Panc1 (cell line): ENCODE results near the gene MICAL2. TPM values are rescaled to one million over a fixed set of nuclear protein-coding genes. Genes with fewer than 3 reads are reported as not detected.

ENCODE experiments used
- ATAC-seq: fragments of 200-7000 bp; cut with Tn5 transposase; 2 replicates; pipeline ENCODE4 v1.9.1; 2020; ENCODE audit warnings: mild to moderate bottlenecking, moderate library complexity
- BruUV-seq: library from RNA; stranded (reverse); fragments of 400-500 nt; replicated peaks from 2 replicates; lab custom pipeline; 2021; lab: Mats Ljungman, UMichigan
- CTCF ChIA-PET: fragments of 300-600 bp; sonication (Branson Sonifier 250); formaldehyde crosslinking; loops from one replicate; lab custom pipeline; 2022; ENCODE audit warnings: antibody characterized with exemption; lab: Charles Lee
- POLR2A ChIA-PET: fragments of 300-600 bp; sonication (Branson Sonifier 250); formaldehyde crosslinking; loops from one replicate; lab custom pipeline; 2022; ENCODE audit warnings: antibody characterized with exemption; lab: Charles Lee
- DNase-seq: peaks from one replicate; pipeline ENCODE4 v3.0.0-alpha.2; 2010; ENCODE audit warnings: low read depth, low spot score
- H3K27ac ChIP-seq: 2 replicates; pipeline ENCODE4 v1.5.1; 2011; ENCODE audit warnings: mild to moderate bottlenecking, low read length, inconsistent platforms
- H3K27me3 ChIP-seq: fragments of 200-500 bp; sonication (Bioruptor generic); 2 replicates; pipeline ENCODE4 v1.6.0; 2014; ENCODE audit warnings: low read length, inconsistent platforms; ENCODE audit not compliant: control insufficient read depth, insufficient read depth
- H3K36me3 ChIP-seq: fragments of 200-500 bp; sonication (Bioruptor generic); 2 replicates; pipeline ENCODE4 v1.5.1; 2014; ENCODE audit warnings: inconsistent platforms, mild to moderate bottlenecking, low read length, moderate library complexity; ENCODE audit not compliant: control insufficient read depth, insufficient read depth
- H3K4me1 ChIP-seq: 2 replicates; pipeline ENCODE4 v1.5.1; 2011; ENCODE audit warnings: inconsistent platforms, mild to moderate bottlenecking, low read length, moderate library complexity; ENCODE audit not compliant: control insufficient read depth, insufficient read depth
- H3K4me3 ChIP-seq, 2 experiments: 2 replicates each; pipeline ENCODE4 v1.5.1; 2011 to 2012; ENCODE audit warnings: low read depth in 2 of 2, low read length in 2 of 2, mild to moderate bottlenecking in 2 of 2, inconsistent platforms in 1 of 2, moderate library complexity in 1 of 2
- H3K9me3 ChIP-seq: fragments of 200-500 bp; sonication (Bioruptor generic); 2 replicates; pipeline ENCODE4 v1.5.1; 2014; ENCODE audit warnings: low read depth, mild to moderate bottlenecking, inconsistent platforms, low read length, moderate library complexity; ENCODE audit not compliant: control insufficient read depth, insufficient read depth
- POLR2AphosphoS5 ChIP-seq: IDR thresholded peaks from 2 replicates; pipeline ENCODE4 v1.6.1; 2012; ENCODE audit warnings: mild to moderate bottlenecking, low read depth, low read length, moderate library complexity
- SIN3A ChIP-seq: IDR thresholded peaks from 2 replicates; pipeline ENCODE4 v1.6.1; 2012; ENCODE audit warnings: low read depth, mild to moderate bottlenecking, low read length, moderate library complexity, borderline replicate concordance; ENCODE audit not compliant: insufficient read depth
- TCF7L2 ChIP-seq: IDR thresholded peaks from 2 replicates; pipeline ENCODE4 v1.6.1; 2011; ENCODE audit warnings: mild to moderate bottlenecking, low read depth, low read length, inconsistent platforms
- in situ Hi-C: cut with HindIII; loops from 2 replicates; pipeline ENCODE4 v1.10.0; 2016; ENCODE audit warnings: low sequenced_read_pairs, low pct_unique_long_range_greater_than_20kb
- intact Hi-C: fragments of 100-400 bp; cut with micrococcal nuclease; formaldehyde crosslinking; loops from one replicate; pipeline ENCODE4 v1.10.0; 2022; ENCODE audit not compliant: unreplicated experiment
- total RNA-seq: library from RNA; stranded (reverse); gene quantifications from one replicate; pipeline ENCODE4 v1.2.1, GENCODE V29; 2021; ENCODE audit not compliant: unreplicated experiment
- TF ChIP-seq, protein P1 (sequence below): fragments of 450-650 bp; IDR thresholded peaks from 2 replicates; pipeline ENCODE4 v1.5.1; 2017; ENCODE audit warnings: mild to moderate bottlenecking
- TF ChIP-seq, protein P2 (sequence below), 2 experiments: IDR thresholded peaks; 2 replicates each; pipeline ENCODE4 v1.6.1; 2011 to 2012; ENCODE audit warnings: low read depth in 2 of 2, control low read depth in 1 of 2, low read length in 1 of 2, mild to moderate bottlenecking in 1 of 2, moderate library complexity in 1 of 2; ENCODE audit not compliant: insufficient read depth in 1 of 2

Gene MICAL2
- total RNA-seq, 1 experiment from 2014 or later: 199 TPM

DNA sequence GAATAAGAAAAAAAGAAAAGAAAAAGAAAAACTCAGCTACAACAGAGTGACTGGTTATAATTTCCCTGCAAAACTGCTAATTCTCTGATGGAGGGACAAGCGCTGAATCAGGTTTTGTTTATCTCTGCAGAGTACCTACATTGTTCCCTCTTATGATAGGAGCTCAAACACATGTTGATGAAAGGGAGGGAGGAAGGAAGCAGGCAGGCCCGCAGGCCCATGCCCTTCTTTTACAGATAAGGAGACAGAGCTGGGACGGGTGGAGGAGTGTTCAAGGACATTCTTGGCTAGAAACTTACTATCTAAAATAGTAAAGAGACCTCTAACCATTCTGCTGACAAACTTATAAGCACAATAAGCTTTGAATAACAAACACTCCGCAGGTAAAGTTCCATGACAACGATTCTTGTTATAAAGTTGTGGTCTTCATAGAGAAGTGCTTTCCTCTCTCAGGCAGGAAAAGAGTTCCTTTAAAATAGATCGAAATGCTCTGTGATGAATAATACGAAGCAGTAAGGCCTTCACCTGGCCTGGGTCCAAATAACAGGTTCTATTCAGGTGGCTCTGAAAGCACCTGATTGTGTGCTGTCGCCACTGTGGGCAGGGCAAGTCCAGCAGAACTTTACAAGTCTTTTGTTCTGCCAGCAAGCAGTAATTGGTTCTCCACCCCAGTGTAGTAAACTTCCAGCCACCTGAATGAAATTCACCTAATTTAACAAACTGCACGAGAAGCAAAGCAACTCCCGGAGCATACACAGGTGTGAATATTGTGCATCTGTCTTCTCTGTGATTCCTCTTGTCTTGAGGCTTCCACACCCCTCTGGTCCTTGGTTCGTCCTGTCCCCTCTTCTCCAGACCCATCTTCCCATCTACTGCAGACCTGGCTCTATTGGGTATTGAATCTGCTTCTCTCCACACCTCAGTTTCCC, 15.3 kb upstream of the MICAL2 start:
- ATAC-seq: no peak
- no peak for DNase-seq
- POLR2A ChIA-PET: no interaction called here
- no peak overlapping the region for H3K4me3 ChIP-seq
- H3K4me1 ChIP-seq: peaks cover 15% of the 10 kb centered on the region
- BruUV-seq: no TSS peak
- intact Hi-C loops: no loop called here
- no peaks in the 10 kb centered on the region for H3K36me3 ChIP-seq
- in situ Hi-C loops: no loop called here
- H3K9me3 ChIP-seq: no peaks in the 10 kb centered on the region
- TF ChIP-seq TCF7L2 (no peak), POLR2AphosphoS5 (no peak), SIN3A (no peak)
- TF ChIP-seq, protein P1, sequence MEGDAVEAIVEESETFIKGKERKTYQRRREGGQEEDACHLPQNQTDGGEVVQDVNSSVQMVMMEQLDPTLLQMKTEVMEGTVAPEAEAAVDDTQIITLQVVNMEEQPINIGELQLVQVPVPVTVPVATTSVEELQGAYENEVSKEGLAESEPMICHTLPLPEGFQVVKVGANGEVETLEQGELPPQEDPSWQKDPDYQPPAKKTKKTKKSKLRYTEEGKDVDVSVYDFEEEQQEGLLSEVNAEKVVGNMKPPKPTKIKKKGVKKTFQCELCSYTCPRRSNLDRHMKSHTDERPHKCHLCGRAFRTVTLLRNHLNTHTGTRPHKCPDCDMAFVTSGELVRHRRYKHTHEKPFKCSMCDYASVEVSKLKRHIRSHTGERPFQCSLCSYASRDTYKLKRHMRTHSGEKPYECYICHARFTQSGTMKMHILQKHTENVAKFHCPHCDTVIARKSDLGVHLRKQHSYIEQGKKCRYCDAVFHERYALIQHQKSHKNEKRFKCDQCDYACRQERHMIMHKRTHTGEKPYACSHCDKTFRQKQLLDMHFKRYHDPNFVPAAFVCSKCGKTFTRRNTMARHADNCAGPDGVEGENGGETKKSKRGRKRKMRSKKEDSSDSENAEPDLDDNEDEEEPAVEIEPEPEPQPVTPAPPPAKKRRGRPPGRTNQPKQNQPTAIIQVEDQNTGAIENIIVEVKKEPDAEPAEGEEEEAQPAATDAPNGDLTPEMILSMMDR: no peak
- TF ChIP-seq, protein P2, sequence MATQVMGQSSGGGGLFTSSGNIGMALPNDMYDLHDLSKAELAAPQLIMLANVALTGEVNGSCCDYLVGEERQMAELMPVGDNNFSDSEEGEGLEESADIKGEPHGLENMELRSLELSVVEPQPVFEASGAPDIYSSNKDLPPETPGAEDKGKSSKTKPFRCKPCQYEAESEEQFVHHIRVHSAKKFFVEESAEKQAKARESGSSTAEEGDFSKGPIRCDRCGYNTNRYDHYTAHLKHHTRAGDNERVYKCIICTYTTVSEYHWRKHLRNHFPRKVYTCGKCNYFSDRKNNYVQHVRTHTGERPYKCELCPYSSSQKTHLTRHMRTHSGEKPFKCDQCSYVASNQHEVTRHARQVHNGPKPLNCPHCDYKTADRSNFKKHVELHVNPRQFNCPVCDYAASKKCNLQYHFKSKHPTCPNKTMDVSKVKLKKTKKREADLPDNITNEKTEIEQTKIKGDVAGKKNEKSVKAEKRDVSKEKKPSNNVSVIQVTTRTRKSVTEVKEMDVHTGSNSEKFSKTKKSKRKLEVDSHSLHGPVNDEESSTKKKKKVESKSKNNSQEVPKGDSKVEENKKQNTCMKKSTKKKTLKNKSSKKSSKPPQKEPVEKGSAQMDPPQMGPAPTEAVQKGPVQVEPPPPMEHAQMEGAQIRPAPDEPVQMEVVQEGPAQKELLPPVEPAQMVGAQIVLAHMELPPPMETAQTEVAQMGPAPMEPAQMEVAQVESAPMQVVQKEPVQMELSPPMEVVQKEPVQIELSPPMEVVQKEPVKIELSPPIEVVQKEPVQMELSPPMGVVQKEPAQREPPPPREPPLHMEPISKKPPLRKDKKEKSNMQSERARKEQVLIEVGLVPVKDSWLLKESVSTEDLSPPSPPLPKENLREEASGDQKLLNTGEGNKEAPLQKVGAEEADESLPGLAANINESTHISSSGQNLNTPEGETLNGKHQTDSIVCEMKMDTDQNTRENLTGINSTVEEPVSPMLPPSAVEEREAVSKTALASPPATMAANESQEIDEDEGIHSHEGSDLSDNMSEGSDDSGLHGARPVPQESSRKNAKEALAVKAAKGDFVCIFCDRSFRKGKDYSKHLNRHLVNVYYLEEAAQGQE (IDR thresholded peaks at IDR 0.05; ENCODE audit: insufficient read depth in 1 of 2, low read depth in 2 of 2, low read length in 1 of 2): no peak
- CTCF ChIA-PET: interaction anchor here (0.6 kb wide), 1 partner anchor 64 kb away, joined by 3 read pairs; no protein-coding TSS in a partner anchor
- H3K27me3 ChIP-seq: no peaks in the 10 kb centered on the region
- no peak overlapping the region for H3K27ac ChIP-seq

DNA sequence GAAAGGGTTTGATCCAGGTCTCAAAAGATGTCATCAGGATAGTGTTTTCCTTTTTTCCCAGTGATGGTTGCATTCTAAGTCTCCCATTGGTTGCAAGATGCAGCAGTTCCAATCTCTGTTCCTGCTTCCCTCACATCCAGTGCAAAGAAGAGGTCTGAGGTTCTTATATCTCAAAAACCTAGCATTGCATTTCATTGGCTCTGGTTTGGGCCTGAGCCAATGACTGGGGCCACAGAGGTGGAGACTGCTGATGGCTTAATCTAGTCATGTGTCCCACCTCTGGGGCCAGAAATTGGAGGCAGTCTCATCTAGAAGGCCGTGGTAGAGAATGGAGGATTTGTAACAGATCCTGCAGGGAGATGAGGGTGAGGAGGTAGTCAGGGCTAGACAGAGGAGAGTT, 13.2 kb upstream of the MICAL2 start:
- Histone ChIP-seq H3K36me3 (no peaks in the 10 kb centered on the region), H3K4me3 (no peak overlapping the region), H3K4me1 (peaks cover 10% of the 10 kb centered on the region), H3K9me3 (no peaks in the 10 kb centered on the region), H3K27me3 (no peaks in the 10 kb centered on the region), H3K27ac (no peak overlapping the region)
- no peak for TF ChIP-seq SIN3A
- TF ChIP-seq, protein P1: no peak
- TF ChIP-seq, protein P2 (IDR thresholded peaks at IDR 0.05; ENCODE audit: insufficient read depth in 1 of 2, low read depth in 2 of 2, low read length in 1 of 2): no peak
- no peak for TF ChIP-seq POLR2AphosphoS5
- TF ChIP-seq TCF7L2: no peak
- ChIA-PET POLR2A (no interaction called here), CTCF (no interaction called here)
- ATAC-seq (no peak), DNase-seq (no peak)
- intact Hi-C loops (no loop called here), in situ Hi-C loops (no loop called here)
- BruUV-seq: no TSS peak
